ENCODE measurements around the gene TRIM2. TPM values are rescaled to one million over a fixed set of nuclear protein-coding genes. Genes with fewer than 3 reads are reported as not detected.

TRIM2 gene
- total RNA-seq, 1 donor from 2014 or later = 51.8 TPM

DNA sequence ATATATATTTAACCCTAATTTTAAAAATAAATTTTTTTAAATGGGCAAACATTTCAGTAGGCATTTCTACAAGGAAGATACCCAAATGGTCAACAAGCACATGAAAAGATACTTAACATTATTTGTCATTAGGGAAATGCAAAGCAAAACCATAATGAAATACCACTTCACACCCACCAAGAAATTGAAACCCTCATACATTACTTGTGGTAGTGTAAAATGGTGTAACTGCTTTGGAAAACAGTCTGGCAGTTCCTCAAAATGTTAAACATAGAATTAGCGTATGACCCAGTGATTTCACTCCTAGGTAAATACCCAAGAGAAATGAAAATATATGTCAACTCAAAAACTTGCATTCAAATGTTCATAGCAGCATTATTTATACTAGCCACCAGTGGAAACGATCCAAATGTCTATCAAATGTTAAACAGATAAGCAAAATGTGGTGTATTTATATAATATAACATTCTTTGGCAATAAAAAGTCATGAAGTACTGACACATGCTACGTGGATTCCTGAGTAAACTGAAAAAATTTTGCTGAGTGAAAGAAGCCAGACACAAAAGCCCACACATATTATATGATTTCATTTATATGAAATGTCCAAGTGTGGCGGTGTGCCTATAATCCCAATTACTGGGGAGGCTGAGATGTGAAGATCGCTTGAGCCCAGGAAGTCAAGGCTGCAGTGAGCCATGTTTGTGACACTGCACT, 16.6 kb downstream of the TRIM2 start:
- Mint-ChIP-seq H3K27me3 (ENCODE audit: low read depth, unreplicated experiment) (no peaks in the 10 kb centered on the region), H3K9me3 (ENCODE audit: unreplicated experiment) (no peaks in the 10 kb centered on the region), H3K36me3 (ENCODE audit: low read depth, unreplicated experiment) (peaks cover 2% of the 10 kb centered on the region), H3K4me3 (ENCODE audit: unreplicated experiment) (no peak overlapping the region), H3K4me1 (ENCODE audit: low read depth, unreplicated experiment) (peaks cover 14% of the 10 kb centered on the region), H3K27ac (ENCODE audit: unreplicated experiment) (peak overlapping the region; percentile 41)
- Histone ChIP-seq H3K4me2 (ENCODE audit: low read length) (no peak overlapping the region), H3K9me3 (ENCODE audit: insufficient read depth, low read depth, low read length) (no peaks in the 10 kb centered on the region), H4K20me1 (ENCODE audit: insufficient read depth, low read length) (peaks cover 7% of the 10 kb centered on the region), H3K4me3 (ENCODE audit: insufficient read depth, low read depth, low read length) (no peak overlapping the region), H3K27me3 (ENCODE audit: insufficient read depth, low read length) (no peaks in the 10 kb centered on the region), H3K27ac (ENCODE audit: low read depth, low read length) (no peak overlapping the region), H3K79me2 (ENCODE audit: insufficient read depth, low read length) (peaks cover 18% of the 10 kb centered on the region), H3K36me3 (ENCODE audit: insufficient read depth, low read length) (no peaks in the 10 kb centered on the region), H2AFZ (ENCODE audit: low read depth, low read length) (no peak overlapping the region), H3K9ac (ENCODE audit: low read length) (no peak overlapping the region), H3K4me1 (ENCODE audit: insufficient read depth, low read length) (peaks cover 11% of the 10 kb centered on the region)
- peak; percentile 38 for DNase-seq (ENCODE audit: low read depth)
- FAIRE-seq = no peak
- no peak for TF ChIP-seq EZH2 (IDR thresholded peaks at IDR 0.05; ENCODE audit: insufficient read depth, low read length)
- TF ChIP-seq, protein P1, sequence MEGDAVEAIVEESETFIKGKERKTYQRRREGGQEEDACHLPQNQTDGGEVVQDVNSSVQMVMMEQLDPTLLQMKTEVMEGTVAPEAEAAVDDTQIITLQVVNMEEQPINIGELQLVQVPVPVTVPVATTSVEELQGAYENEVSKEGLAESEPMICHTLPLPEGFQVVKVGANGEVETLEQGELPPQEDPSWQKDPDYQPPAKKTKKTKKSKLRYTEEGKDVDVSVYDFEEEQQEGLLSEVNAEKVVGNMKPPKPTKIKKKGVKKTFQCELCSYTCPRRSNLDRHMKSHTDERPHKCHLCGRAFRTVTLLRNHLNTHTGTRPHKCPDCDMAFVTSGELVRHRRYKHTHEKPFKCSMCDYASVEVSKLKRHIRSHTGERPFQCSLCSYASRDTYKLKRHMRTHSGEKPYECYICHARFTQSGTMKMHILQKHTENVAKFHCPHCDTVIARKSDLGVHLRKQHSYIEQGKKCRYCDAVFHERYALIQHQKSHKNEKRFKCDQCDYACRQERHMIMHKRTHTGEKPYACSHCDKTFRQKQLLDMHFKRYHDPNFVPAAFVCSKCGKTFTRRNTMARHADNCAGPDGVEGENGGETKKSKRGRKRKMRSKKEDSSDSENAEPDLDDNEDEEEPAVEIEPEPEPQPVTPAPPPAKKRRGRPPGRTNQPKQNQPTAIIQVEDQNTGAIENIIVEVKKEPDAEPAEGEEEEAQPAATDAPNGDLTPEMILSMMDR (IDR thresholded peaks at IDR 0.05; ENCODE audit: insufficient read depth, low read depth, low read length) = no peak

DNA sequence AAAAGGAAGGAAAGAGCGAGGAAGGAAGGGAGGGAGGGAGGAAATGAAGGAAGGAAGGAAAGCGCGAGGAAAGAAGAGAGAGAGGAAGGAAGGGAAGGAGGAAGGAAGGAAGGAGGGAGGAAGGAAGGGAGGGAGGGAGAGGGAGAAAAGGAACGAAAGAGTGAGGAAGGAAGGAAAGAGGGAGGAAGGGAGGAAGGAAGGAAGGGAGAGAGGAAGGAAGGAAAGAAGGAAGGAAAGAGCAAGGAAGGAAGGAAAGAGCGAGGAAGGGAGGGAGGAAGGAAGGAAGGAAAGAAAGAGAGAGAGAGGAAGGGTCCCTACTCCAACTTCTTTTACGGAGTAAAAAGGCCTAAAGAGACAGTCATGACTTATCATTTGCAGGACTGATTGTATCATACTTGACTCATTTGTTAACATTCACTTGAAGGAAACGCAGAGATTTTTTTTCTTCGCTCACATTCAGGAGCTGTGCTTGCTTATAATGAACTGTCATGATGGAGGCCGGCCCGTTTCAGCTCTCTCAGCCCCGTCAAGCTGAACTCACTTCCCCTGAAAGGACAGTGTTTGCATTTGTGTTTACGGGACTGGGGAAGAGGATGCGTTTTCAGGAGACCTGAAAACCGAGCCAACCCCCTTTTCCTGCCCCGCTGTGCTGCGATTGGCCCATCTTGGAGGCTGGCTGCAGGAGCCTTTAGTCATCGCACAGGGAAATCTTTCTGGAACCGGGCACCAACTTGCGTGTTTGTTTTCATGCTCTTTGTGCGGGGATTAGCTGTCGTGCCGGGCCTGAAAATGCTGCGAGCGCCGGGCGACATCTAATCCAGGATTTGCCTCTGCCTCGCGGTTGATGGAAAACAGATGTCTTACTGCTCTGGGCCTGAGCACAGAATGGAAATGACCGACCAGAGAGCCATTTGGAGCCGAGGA, 17.8 kb downstream of the TRIM2 start:
- Mint-ChIP-seq H3K4me3 (ENCODE audit: unreplicated experiment) (peak overlapping the region; percentile 94), H3K4me1 (ENCODE audit: low read depth, unreplicated experiment) (peaks cover 14% of the 10 kb centered on the region), H3K36me3 (ENCODE audit: low read depth, unreplicated experiment) (peaks cover 2% of the 10 kb centered on the region), H3K9me3 (ENCODE audit: unreplicated experiment) (no peaks in the 10 kb centered on the region), H3K27ac (ENCODE audit: unreplicated experiment) (peak overlapping the region; percentile 79), H3K27me3 (ENCODE audit: low read depth, unreplicated experiment) (no peaks in the 10 kb centered on the region)
- peaks cover 30% of the 10 kb centered on the region for H3K79me2 ChIP-seq (ENCODE audit: insufficient read depth, low read length)
- peak overlapping the region; percentile 88 for H3K9ac ChIP-seq (ENCODE audit: low read length)
- H3K9me3 ChIP-seq (ENCODE audit: insufficient read depth, low read depth, low read length) = no peaks in the 10 kb centered on the region
- H4K20me1 ChIP-seq (ENCODE audit: insufficient read depth, low read length) = peaks cover 11% of the 10 kb centered on the region
- no peak for TF ChIP-seq EZH2 (IDR thresholded peaks at IDR 0.05; ENCODE audit: insufficient read depth, low read length)
- TF ChIP-seq, protein P1 (IDR thresholded peaks at IDR 0.05; ENCODE audit: insufficient read depth, low read depth, low read length) = no peak
- H3K4me3 ChIP-seq (ENCODE audit: insufficient read depth, low read depth, low read length) = peak overlapping the region; percentile 74
- no peaks in the 10 kb centered on the region for H3K36me3 ChIP-seq (ENCODE audit: insufficient read depth, low read length)
- peak overlapping the region; percentile 82 for H3K27ac ChIP-seq (ENCODE audit: low read depth, low read length)
- DNase-seq (ENCODE audit: low read depth) (peak; percentile 79), FAIRE-seq (peak; percentile 20)
- peak overlapping the region; percentile 96 for H2AFZ ChIP-seq (ENCODE audit: low read depth, low read length)
- H3K4me1 ChIP-seq (ENCODE audit: insufficient read depth, low read length) = peaks cover 11% of the 10 kb centered on the region
- H3K4me2 ChIP-seq (ENCODE audit: low read length) = peak overlapping the region; percentile 92
- no peaks in the 10 kb centered on the region for H3K27me3 ChIP-seq (ENCODE audit: insufficient read depth, low read length)

All from astrocyte (in vitro differentiated cells and primary cell).